Calu3 (cell line): ENCODE data around the gene EDC3. TPM values are rescaled to one million over a fixed set of nuclear protein-coding genes. Genes with fewer than 3 reads are reported as not detected.

Experiments
- BruUV-seq: library from RNA; stranded (reverse); fragments of 400-500 nt; replicated peaks from 2 replicates; lab custom pipeline; 2021; lab: Mats Ljungman, UMichigan
- CTCF ChIA-PET: fragments of 300-600 bp; sonication (Branson Sonifier 250); formaldehyde crosslinking; loops from one replicate; lab custom pipeline; 2022; ENCODE audit warnings: antibody characterized with exemption; lab: Charles Lee
- DNase-seq: peaks from one replicate; pipeline ENCODE4 v3.0.0; 2022
- H3K27ac Mint-ChIP-seq: one replicate; pipeline ENCODE4 v1.8.0; 2022; ENCODE audit warnings: mixed read lengths; ENCODE audit not compliant: unreplicated experiment
- H3K27me3 Mint-ChIP-seq: one replicate; pipeline ENCODE4 v1.8.0; 2022; ENCODE audit warnings: mixed read lengths; ENCODE audit not compliant: unreplicated experiment
- H3K36me3 Mint-ChIP-seq: one replicate; pipeline ENCODE4 v1.8.0; 2022; ENCODE audit warnings: mild to moderate bottlenecking, moderate library complexity, mixed read lengths; ENCODE audit not compliant: insufficient read depth, unreplicated experiment
- H3K4me1 Mint-ChIP-seq: one replicate; pipeline ENCODE4 v1.8.0; 2022; ENCODE audit warnings: mild to moderate bottlenecking, low read depth, mixed read lengths; ENCODE audit not compliant: unreplicated experiment
- H3K4me3 Mint-ChIP-seq: one replicate; pipeline ENCODE4 v1.8.0; 2022; ENCODE audit warnings: mild to moderate bottlenecking, low read depth, moderate library complexity, mixed read lengths; ENCODE audit not compliant: unreplicated experiment
- H3K9me3 Mint-ChIP-seq: one replicate; pipeline ENCODE4 v1.8.0; 2022; ENCODE audit warnings: low read depth, mixed read lengths; ENCODE audit not compliant: unreplicated experiment
- intact Hi-C: fragments of 100-400 bp; cut with micrococcal nuclease; formaldehyde crosslinking; loops from one replicate; pipeline ENCODE4 v1.10.0; 2022; ENCODE audit not compliant: unreplicated experiment
- total RNA-seq: library from RNA; stranded (reverse); gene quantifications from 2 replicates; pipeline ENCODE4 v1.2.3, GENCODE V29; 2022
- TF ChIP-seq, protein P1 (sequence below): fragments of 200-600 bp; IDR thresholded peaks from one replicate; pipeline ENCODE4 v1.8.0; 2022; ENCODE audit warnings: antibody characterized with exemption; ENCODE audit not compliant: unreplicated experiment

Gene EDC3
- total RNA-seq, 1 experiment from 2014 or later = 70.1 TPM

DNA sequence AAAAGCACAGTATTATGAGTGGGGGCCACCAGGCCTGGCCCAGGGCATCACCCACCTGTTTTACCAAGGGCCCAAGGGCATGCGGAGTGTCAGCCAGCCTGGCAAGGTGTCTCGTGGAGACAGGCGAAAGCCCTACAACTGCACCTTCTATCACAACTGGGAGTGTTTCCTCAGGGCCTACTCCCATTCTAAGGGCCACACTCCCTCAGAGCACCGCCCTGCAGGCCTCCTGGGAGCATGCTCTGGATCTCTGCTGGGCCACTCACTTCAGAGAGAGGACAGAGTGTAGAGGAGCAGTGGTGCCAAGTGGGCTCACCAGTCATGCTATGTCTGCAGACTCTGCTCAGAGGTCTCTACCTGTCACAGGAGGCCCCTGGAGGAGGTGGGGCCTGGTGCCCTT lies 101.4 kb downstream of the EDC3 start:
- TF ChIP-seq, protein P1, sequence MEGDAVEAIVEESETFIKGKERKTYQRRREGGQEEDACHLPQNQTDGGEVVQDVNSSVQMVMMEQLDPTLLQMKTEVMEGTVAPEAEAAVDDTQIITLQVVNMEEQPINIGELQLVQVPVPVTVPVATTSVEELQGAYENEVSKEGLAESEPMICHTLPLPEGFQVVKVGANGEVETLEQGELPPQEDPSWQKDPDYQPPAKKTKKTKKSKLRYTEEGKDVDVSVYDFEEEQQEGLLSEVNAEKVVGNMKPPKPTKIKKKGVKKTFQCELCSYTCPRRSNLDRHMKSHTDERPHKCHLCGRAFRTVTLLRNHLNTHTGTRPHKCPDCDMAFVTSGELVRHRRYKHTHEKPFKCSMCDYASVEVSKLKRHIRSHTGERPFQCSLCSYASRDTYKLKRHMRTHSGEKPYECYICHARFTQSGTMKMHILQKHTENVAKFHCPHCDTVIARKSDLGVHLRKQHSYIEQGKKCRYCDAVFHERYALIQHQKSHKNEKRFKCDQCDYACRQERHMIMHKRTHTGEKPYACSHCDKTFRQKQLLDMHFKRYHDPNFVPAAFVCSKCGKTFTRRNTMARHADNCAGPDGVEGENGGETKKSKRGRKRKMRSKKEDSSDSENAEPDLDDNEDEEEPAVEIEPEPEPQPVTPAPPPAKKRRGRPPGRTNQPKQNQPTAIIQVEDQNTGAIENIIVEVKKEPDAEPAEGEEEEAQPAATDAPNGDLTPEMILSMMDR = no peak
- no peak for DNase-seq
- Mint-ChIP-seq H3K27me3 (no peaks in the 10 kb centered on the region), H3K36me3 (peaks cover 7% of the 10 kb centered on the region), H3K27ac (no peak overlapping the region), H3K4me1 (no peaks in the 10 kb centered on the region), H3K4me3 (no peak overlapping the region), H3K9me3 (no peaks in the 10 kb centered on the region)
- no TSS peak for BruUV-seq
- CTCF ChIA-PET = no interaction called here
- intact Hi-C loops = no loop called here

DNA sequence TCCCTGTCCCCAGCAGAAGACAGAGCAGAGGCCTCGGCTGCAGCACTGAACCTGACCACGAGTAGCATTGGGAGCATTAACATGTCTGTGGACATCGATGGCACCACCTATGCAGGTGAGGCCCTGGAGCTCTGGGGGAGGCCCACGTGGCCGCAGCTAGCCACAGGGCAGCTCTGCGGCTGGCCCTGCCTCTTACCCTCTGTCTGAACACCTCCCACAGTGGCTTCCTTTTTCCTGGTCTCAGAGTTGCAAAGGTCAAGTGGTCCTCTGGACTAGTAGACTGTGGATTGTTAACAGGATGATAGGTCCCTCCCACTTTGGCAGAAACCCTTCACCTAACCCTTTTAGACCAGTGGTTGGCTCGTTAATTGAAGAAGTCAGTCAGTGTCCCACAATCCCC lies 102.7 kb downstream of the EDC3 start:
- intact Hi-C loops = no loop called here
- Mint-ChIP-seq H3K4me3 (no peak overlapping the region), H3K27me3 (no peaks in the 10 kb centered on the region), H3K36me3 (peaks cover 7% of the 10 kb centered on the region), H3K27ac (no peak overlapping the region), H3K9me3 (no peaks in the 10 kb centered on the region), H3K4me1 (no peaks in the 10 kb centered on the region)
- TF ChIP-seq, protein P1 = no peak
- no peak for DNase-seq
- CTCF ChIA-PET = no interaction called here
- BruUV-seq = no TSS peak

DNA sequence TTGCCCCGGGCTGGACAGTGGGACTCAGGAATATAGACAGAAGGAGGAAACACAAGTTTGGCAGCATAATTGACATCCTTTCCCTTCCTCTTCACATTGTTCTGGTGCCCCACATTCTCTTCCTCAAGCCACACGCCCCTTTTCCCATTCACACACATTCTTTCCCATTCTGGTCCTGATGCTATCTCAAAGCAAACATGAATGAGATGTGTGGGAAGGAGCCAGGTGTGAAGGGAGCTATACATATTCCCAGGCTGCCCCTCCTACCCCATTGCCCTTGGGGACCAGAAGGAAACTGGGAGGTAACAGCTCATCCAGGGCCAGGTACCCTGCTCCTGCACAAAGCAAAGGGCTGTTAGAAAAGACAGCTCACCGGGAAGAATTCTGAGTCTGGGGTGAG lies 103.6 kb downstream of the EDC3 start:
- intact Hi-C loops = no loop called here
- CTCF ChIA-PET = interaction anchor here (0.5 kb wide), 1 partner anchor 62 kb away, joined by 5 read pairs; no protein-coding TSS in a partner anchor
- Mint-ChIP-seq H3K4me1 (no peaks in the 10 kb centered on the region), H3K27ac (no peak overlapping the region), H3K9me3 (no peaks in the 10 kb centered on the region), H3K4me3 (no peak overlapping the region), H3K36me3 (peaks cover 7% of the 10 kb centered on the region), H3K27me3 (no peaks in the 10 kb centered on the region)
- TF ChIP-seq, protein P1 = no peak
- BruUV-seq = no TSS peak
- DNase-seq = no peak

DNA sequence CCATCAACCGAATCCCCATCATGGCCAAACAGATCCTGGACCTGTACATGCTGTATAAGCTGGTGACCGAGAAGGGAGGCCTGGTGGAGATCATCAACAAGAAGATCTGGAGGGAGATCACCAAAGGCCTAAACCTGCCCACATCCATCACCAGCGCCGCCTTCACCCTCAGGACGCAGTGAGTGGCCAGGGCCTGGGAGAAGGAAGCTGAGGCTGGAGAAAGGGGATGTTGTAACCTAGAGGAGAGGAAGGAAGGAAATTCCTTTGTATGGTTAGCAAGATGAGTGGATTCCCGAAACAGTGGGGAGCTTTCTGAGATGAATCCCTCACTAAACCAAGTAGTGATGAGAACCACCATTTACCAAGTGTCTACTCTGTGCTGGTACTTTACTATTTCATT lies 106.0 kb downstream of the EDC3 start:
- TF ChIP-seq, protein P1 = no peak
- H3K4me3 Mint-ChIP-seq = no peak overlapping the region
- no peak overlapping the region for H3K27ac Mint-ChIP-seq
- intact Hi-C loops = no loop called here
- peaks cover 13% of the 10 kb centered on the region for H3K36me3 Mint-ChIP-seq
- H3K27me3 Mint-ChIP-seq = no peaks in the 10 kb centered on the region
- DNase-seq = no peak
- BruUV-seq = no TSS peak
- H3K4me1 Mint-ChIP-seq = no peaks in the 10 kb centered on the region
- CTCF ChIA-PET = no interaction called here
- H3K9me3 Mint-ChIP-seq = no peaks in the 10 kb centered on the region
